Measurements from ENCODE around the gene ADAM12.

GRCh38 chr10:126341491-126341890 is 46.8 kb downstream of the ADAM12 start:
- TF ChIP-seq CTCF (IDR thresholded peaks at IDR 0.05; ENCODE audit: low read depth, low read length, missing input control): no peak
- TF ChIP-seq JUND (IDR thresholded peaks at IDR 0.05): no peak

All from liver (tissue), 3 donors.